ENCODE measurements around the gene RPS13. TPM values are rescaled to one million over a fixed set of nuclear protein-coding genes. Genes with fewer than 3 reads are reported as not detected.
"Not testable (repeated sequence)": the region's sequence is repeated elsewhere in the genome, so short reads cannot be mapped to it uniquely, and the experiment has no call there.

RPS13 gene
- 1,773 and 1,855 TPM in 2 replicates for total RNA-seq (2014; rRNA removed; shearing (Covaris generic))
- 2,257 and 2,335 TPM in 2 replicates for polyA plus RNA-seq (2015; cell fraction: cytosol; rRNA removed)
- 841 and 951 TPM in 2 replicates for polyA plus RNA-seq (2015; cell fraction: nucleus; rRNA removed)

- peak; percentile 97 for DNase-seq (ENCODE audit: low read depth)
These were observed at the start of gene RPS13 for GRCh38 chr11:17077520-17078401. Gene RPS13 (minus strand): TSS chr11:17077667. CDS start chr11:17077641, 26 bp downstream.

- no peak for DNase-seq (ENCODE audit: low read depth)
These were observed 44.5 kb upstream of the RPS13 start for GRCh38 chr11:17121981-17122380.

- no peak for DNase-seq (ENCODE audit: low read depth)
These were observed 39.8 kb upstream of the RPS13 start for GRCh38 chr11:17117262-17117661.

- no peak for DNase-seq (ENCODE audit: low read depth)
These were observed 38.6 kb upstream of the RPS13 start for GRCh38 chr11:17116117-17116516.

GRCh38 chr11:17107745-17108144, 30.3 kb upstream of the RPS13 start:
- DNase-seq (ENCODE audit: low read depth), result peak; percentile 23

- not testable (repeated sequence) for DNase-seq (ENCODE audit: low read depth)
These were observed 28.1 kb upstream of the RPS13 start for GRCh38 chr11:17105404-17106040.

- DNase-seq (ENCODE audit: low read depth), result no peak
These were observed 25.0 kb upstream of the RPS13 start for GRCh38 chr11:17102462-17102861.

- no peak for DNase-seq (ENCODE audit: low read depth)
These were observed 21.2 kb upstream of the RPS13 start for GRCh38 chr11:17098658-17099057.

GRCh38 chr11:17098038-17098437, 20.6 kb upstream of the RPS13 start:
- no peak for DNase-seq (ENCODE audit: low read depth)

GRCh38 chr11:17085976-17086375, 8.5 kb upstream of the RPS13 start:
- not testable (repeated sequence) for DNase-seq (ENCODE audit: low read depth)

- no peak for DNase-seq (ENCODE audit: low read depth)
These were observed 287 bp downstream of the RPS13 start for GRCh38 chr11:17077240-17077519.

GRCh38 chr11:17076517-17077239, 789 bp downstream of the RPS13 start:
- no peak for DNase-seq (ENCODE audit: low read depth)

GRCh38 chr11:17075506-17075905, 2.0 kb downstream of the RPS13 start:
- DNase-seq (ENCODE audit: low read depth), result no peak

GRCh38 chr11:17073370-17074027, 4.0 kb downstream of the RPS13 start:
- no peak for DNase-seq (ENCODE audit: low read depth)

- no peak for DNase-seq (ENCODE audit: low read depth)
These were observed 10.1 kb downstream of the RPS13 start for GRCh38 chr11:17067417-17067816.

GRCh38 chr11:17066691-17067090, 10.8 kb downstream of the RPS13 start:
- no peak for DNase-seq (ENCODE audit: low read depth)

- DNase-seq (ENCODE audit: low read depth), result peak; percentile 36
These were observed 14.1 kb downstream of the RPS13 start for GRCh38 chr11:17063171-17064002.

GRCh38 chr11:17051146-17051545, 26.3 kb downstream of the RPS13 start:
- DNase-seq (ENCODE audit: low read depth), result not testable (repeated sequence)

- DNase-seq (ENCODE audit: low read depth), result not testable (repeated sequence)
These were observed 29.0 kb downstream of the RPS13 start for GRCh38 chr11:17048491-17048890.

GRCh38 chr11:17046690-17047089, 30.8 kb downstream of the RPS13 start:
- no peak for DNase-seq (ENCODE audit: low read depth)

Data from HT1080 (cell line).